RPMI7951 (cell line): ENCODE measurements around the gene CCDC38. TPM values are rescaled to one million over a fixed set of nuclear protein-coding genes. Genes with fewer than 3 reads are reported as not detected.

Source experiments
- DNase-seq: peaks from one replicate; pipeline ENCODE4 v3.0.0-alpha.2; 2012; ENCODE audit warnings: low read depth
- total RNA-seq: library from RNA; depleted of rRNA; stranded (reverse); fragments of >200 nt; shearing (Covaris generic); gene quantifications from 2 replicates; pipeline ENCODE4 v1.2.3, GENCODE V29; 2014

The CCDC38 gene
- total RNA-seq, 1 experiment from 2014 or later: not detected

GRCh38 chr12:95884998-95885397 is 57.4 kb downstream of the CCDC38 start:
- DNase-seq: peak; percentile 40

- no peak for DNase-seq
Observed at GRCh38 chr12:95882873-95883272, 59.5 kb downstream of the CCDC38 start.

GRCh38 chr12:95882080-95882479 is 60.3 kb downstream of the CCDC38 start:
- peak; percentile 45 for DNase-seq

- peak; percentile 40 for DNase-seq
Observed at GRCh38 chr12:95881331-95881955, 61.0 kb downstream of the CCDC38 start.

- no peak for DNase-seq
Observed at GRCh38 chr12:95880895-95881294, 61.5 kb downstream of the CCDC38 start.

GRCh38 chr12:95877622-95878021 is 64.8 kb downstream of the CCDC38 start:
- peak; percentile 28 for DNase-seq

GRCh38 chr12:95874452-95874851 is 68.0 kb downstream of the CCDC38 start:
- DNase-seq: no peak

- no peak for DNase-seq
Observed at GRCh38 chr12:95870897-95871296, 71.5 kb downstream of the CCDC38 start.

- no peak for DNase-seq
Observed at GRCh38 chr12:95863337-95863736, 79.1 kb downstream of the CCDC38 start.

GRCh38 chr12:95862038-95862437 is 80.4 kb downstream of the CCDC38 start:
- DNase-seq: no peak

GRCh38 chr12:95859947-95860850 is 82.2 kb downstream of the CCDC38 start:
- DNase-seq: no peak

- peak; percentile 22 for DNase-seq
Observed at GRCh38 chr12:95859344-95859816, 83.0 kb downstream of the CCDC38 start.

- peak; percentile 93 for DNase-seq
Observed at GRCh38 chr12:95858451-95859343, 83.7 kb downstream of the CCDC38 start, which contains the start of gene SNRPF. SNRPF (plus strand) TSS chr12:95858952; CDS start chr12:95859074, 122 bp downstream.

GRCh38 chr12:95857799-95858198 is 84.6 kb downstream of the CCDC38 start:
- DNase-seq: no peak

GRCh38 chr12:95857156-95857555 is 85.3 kb downstream of the CCDC38 start:
- DNase-seq: no peak

GRCh38 chr12:95852133-95852532 is 90.3 kb downstream of the CCDC38 start:
- DNase-seq: no peak

GRCh38 chr12:95851606-95852005 is 90.8 kb downstream of the CCDC38 start:
- no peak for DNase-seq

GRCh38 chr12:95848575-95849388 is 93.6 kb downstream of the CCDC38 start:
- peak; percentile 37 for DNase-seq

- peak; percentile 13 for DNase-seq
Observed at GRCh38 chr12:95842426-95842825, 100.0 kb downstream of the CCDC38 start.

- peak; percentile 92 for DNase-seq
Observed at GRCh38 chr12:95838125-95838524, 104.3 kb downstream of the CCDC38 start.
